Heart right ventricle (tissue), 16 donors: ENCODE data around the gene CPLANE1. TPM values are rescaled to one million over a fixed set of nuclear protein-coding genes. Genes with fewer than 3 reads are reported as not detected.

Experiments
- ATAC-seq, 8 donors: fragments of 200-7000 bp; cut with Tn5 transposase; one replicate each; pipeline ENCODE4 v1.9.1; 2020; ENCODE audit warnings: mild to moderate bottlenecking in 8 of 8, moderate library complexity in 8 of 8, moderate number of reproducible peaks in 1 of 8
- DNase-seq, 2 donors: peaks; one replicate each; pipeline ENCODE4 v3.0.0-alpha.2; 2020
- H3K27ac ChIP-seq, 10 donors: fragments of 200-600 bp; sonication (generic) in 2 of 10; one replicate each; pipeline versions ENCODE4 v1.5.0 to v1.8.0; 2020 to 2022; ENCODE audit warnings: mild to moderate bottlenecking in 3 of 10
- H3K27me3 ChIP-seq, 7 donors: fragments of 200-600 bp; one replicate each; pipeline ENCODE4 v1.8.0; 2021 to 2022; ENCODE audit warnings: mild to moderate bottlenecking in 2 of 7
- H3K36me3 ChIP-seq, 9 donors: fragments of 200-600 bp; sonication (generic) in 1 of 9; one replicate each; pipeline versions ENCODE4 v1.5.0 to v1.8.0; 2020 to 2022; ENCODE audit warnings: mild to moderate bottlenecking in 2 of 9
- H3K4me1 ChIP-seq, 9 donors: fragments of 200-600 bp; sonication (generic) in 1 of 9; one replicate each; pipeline versions ENCODE4 v1.5.0 to v1.8.0; 2020 to 2022; ENCODE audit warnings: mild to moderate bottlenecking in 4 of 9
- H3K4me3 ChIP-seq, 10 donors: fragments of 200-600 bp; sonication (generic) in 2 of 10; one replicate each; pipeline versions ENCODE4 v1.5.0 to v1.8.0; 2020 to 2022; ENCODE audit warnings: mild to moderate bottlenecking in 7 of 10, moderate library complexity in 2 of 10
- H3K9me3 ChIP-seq, 11 donors: fragments of 200-600 bp in 10 of 11; sonication (generic) in 2 of 11; one replicate each; pipeline versions ENCODE4 v1.5.0 to v1.8.0; 2013 to 2022; ENCODE audit warnings: mild to moderate bottlenecking in 2 of 11, control low read depth in 1 of 11, moderate library complexity in 1 of 11
- WGBS, 2 donors: extraction: QIAGEN DNeasy Blood & Tissue Kit; methylation state at CpG; one replicate each; pipeline ENCODE4 v1.1.7; 2013; ENCODE audit warnings: inconsistent platforms in 1 of 2; 5-methylcytosine and 5-hydroxymethylcytosine counted together
- intact Hi-C, 10 donors: fragments of 100-400 bp; cut with DNase I; formaldehyde crosslinking; loops; one replicate each; pipeline versions ENCODE4 v1.11.1 to v1.14.2; 2022
- polyA plus RNA-seq, 2 donors: library from polyadenylated mRNA; stranded (reverse); fragments of 200-250 nt; gene quantifications; one replicate each; pipeline ENCODE4 v1.2.3, GENCODE V29; 2013
- total RNA-seq, 10 donors: library from RNA; stranded (reverse); fragmentation: NEBNext Ultra II Directional in 3 of 10; extraction: Animal tissue kit (Norgen Biotek cat#: 25700) in 3 of 10; gene quantifications; one replicate each; pipeline versions ENCODE4 v1.2.1 to v1.2.4, GENCODE V29; 2021 to 2023
- TF ChIP-seq, protein P1 (sequence below), 9 donors: fragments of 200-600 bp; sonication (generic) in 2 of 9; IDR thresholded peaks; one replicate each; pipeline versions ENCODE4 v1.5.0 to v1.8.0; 2021 to 2022; ENCODE audit warnings: antibody characterized with exemption in 9 of 9, mild to moderate bottlenecking in 5 of 9, moderate library complexity in 1 of 9
- donor health status: Arrhythmogenic right ventricular cardiomyopathy.
- donor health status: ischemic (EF 13 %, LVEDD 7.1; RV severe dilation, severe dysfunction).
- donor health status: healthy with polysubstance abuse.
- donor health status: DM: no; HTN: yes; CAD: no.
- donor health status: DM: no; HTN: no; CAD: no.
- donor health status: ischemic (EF 25% LVEDD 6.9; RV normal size, moderate dysfunction).
- donor health status: ischemic (EF 25% LVEDD 5.7; RV mildly dilated, moderate dysfunction).
- donor health status: healthy.
- donor health status: DM: yes; HTN: yes; CAD: no.
- donor health status: Ischemic cardiomyopathy.
- donor health status: ischemic (EF 35%, LVEDD 5.7; RV mildly dilated, moderate dysfunction).
- donor health status: nonischemic (EF 11% LVEDD 7.7; RV severe dilation, severe dysfunction).
- donor health status: DM: yes; HTN: yes; CAD: no.
- donor health status: PGD.
- donor health status: ischemic (EF 29% LVEDD 5.4; RV normal size, mild dysfunction).
- donor health status: nonischemic (EF 23%, LVEDD 6.1; RV moderate dilation, normal function).

CPLANE1 gene
- total and polyA plus RNA-seq, 12 donors = 1.4 to 13.5 (median 9.5) TPM

DNA sequence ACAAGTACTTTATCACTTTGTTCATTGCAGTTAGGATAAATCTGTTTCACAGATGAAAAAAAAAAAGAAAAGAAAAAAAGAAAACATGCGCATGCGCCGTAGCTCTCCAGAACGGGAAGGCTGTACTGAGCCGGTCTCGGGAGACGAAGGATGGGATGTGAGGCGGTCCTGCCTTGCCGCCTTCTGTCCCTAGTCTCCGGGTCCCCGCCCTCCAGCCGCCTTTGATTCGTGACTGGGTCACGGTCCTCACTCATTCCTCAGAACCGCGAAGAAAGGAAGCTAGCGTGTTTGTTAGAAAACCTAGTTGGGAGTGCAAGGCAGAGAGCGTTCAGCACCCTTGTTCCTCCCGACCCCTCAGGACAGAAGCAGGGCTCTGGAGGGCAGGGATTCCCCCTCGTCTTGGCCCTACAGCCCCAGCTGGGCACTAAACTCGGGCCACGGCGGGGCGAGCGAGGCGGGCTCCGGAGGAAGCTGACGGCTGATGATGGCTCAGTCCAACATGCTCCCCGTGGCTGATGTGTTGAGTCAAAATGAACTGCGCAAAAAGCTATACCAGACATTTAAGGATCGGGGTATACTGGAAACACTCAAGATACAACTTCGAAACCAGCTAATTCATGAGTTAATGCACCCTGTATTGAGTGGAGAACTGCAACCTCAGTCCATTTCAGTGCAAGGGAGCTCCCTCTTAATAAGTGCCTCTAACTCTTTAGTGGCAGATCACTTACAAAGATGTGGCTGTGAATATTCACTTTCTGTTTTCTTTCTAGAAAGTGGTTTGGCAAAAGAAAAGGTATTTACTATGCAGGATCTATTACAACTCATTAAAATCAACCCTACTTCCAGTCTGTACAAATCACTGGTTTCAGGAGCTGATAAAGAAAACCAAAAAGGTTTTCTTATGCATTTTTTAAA lies 40.0 kb downstream of the CPLANE1 start:
- intact Hi-C loops = no loop called here
- peak in 7 of 8 donors; percentile 48 to 87 (median 57) for ATAC-seq

DNA sequence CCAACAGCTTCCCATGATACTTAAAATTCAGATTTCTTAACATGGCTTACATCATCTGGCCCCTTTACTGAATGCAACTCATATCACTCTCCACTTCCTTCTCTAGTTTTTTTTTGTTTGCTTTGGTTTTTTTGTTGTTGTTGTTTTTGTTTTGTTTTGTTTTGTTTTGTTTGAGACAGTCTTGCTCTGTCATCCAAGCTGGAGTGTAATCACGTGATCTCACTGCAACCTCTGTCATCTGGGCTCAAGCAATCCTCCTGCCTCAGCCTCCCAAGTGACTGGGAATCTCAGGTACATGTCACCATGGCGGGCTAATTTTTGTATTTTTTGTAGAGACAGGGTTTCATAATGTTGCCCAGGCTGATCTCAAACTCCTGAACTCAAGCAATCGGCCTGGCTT lies 41.4 kb downstream of the CPLANE1 start:
- DNase-seq (no peak), ATAC-seq (no peak)
- no peaks in the 10 kb centered on the region for H3K27me3 ChIP-seq
- H3K9me3 ChIP-seq = no peaks in the 10 kb centered on the region
- intact Hi-C loops = no loop called here
- H3K4me3 ChIP-seq = no peak overlapping the region
- H3K4me1 ChIP-seq = no peaks in the 10 kb centered on the region
- TF ChIP-seq, protein P1, sequence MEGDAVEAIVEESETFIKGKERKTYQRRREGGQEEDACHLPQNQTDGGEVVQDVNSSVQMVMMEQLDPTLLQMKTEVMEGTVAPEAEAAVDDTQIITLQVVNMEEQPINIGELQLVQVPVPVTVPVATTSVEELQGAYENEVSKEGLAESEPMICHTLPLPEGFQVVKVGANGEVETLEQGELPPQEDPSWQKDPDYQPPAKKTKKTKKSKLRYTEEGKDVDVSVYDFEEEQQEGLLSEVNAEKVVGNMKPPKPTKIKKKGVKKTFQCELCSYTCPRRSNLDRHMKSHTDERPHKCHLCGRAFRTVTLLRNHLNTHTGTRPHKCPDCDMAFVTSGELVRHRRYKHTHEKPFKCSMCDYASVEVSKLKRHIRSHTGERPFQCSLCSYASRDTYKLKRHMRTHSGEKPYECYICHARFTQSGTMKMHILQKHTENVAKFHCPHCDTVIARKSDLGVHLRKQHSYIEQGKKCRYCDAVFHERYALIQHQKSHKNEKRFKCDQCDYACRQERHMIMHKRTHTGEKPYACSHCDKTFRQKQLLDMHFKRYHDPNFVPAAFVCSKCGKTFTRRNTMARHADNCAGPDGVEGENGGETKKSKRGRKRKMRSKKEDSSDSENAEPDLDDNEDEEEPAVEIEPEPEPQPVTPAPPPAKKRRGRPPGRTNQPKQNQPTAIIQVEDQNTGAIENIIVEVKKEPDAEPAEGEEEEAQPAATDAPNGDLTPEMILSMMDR (IDR thresholded peaks at IDR 0.05) = no peak
- WGBS, 2 donors = 93 to 97% methylated on average over 3 of the region's 3 CpGs
- H3K27ac ChIP-seq = no peak overlapping the region
- peaks cover 0 to 96% (median 35%) of the 10 kb centered on the region in 9 donors for H3K36me3 ChIP-seq

More for the DNA sequence above, 40.0 kb downstream of the CPLANE1 start:
- Histone ChIP-seq H3K27me3 (no peaks in the 10 kb centered on the region), H3K4me3 (peak overlapping the region in 7 of 10 donors; percentile 20 to 42 (median 34)), H3K9me3 (no peaks in the 10 kb centered on the region), H3K27ac (peak overlapping the region in 4 of 10 donors; percentile 7 to 37 (median 27)), H3K4me1 (peaks cover 0 to 2% (median 0%) of the 10 kb centered on the region in 9 donors), H3K36me3 (peaks cover 0 to 96% (median 37%) of the 10 kb centered on the region in 9 donors)
- TF ChIP-seq, protein P1 (IDR thresholded peaks at IDR 0.05) = no peak
- 76 to 84% methylated on average over 32 of the region's 32 CpGs for WGBS, 2 donors
- peak; percentile 31 to 51 for DNase-seq

DNA sequence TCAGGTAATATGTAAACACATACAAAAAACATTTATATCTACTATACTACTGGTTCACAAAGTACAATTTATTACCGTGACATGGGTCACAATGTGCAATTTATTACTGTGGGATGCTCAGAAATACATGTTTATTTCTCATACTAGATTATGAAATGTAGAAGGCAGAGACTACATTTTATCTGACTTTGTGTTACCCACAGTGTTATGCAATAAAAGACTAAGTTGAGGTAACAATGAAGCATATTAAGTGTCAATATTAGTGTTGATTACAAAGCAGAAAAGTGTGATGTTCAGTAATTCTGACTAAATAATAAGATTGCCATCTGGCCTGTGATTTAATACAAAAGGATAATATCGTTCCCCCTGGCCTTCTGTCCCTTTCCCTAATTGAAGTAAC lies 42.4 kb downstream of the CPLANE1 start:
- Histone ChIP-seq H3K4me3 (no peak overlapping the region), H3K9me3 (no peaks in the 10 kb centered on the region), H3K4me1 (no peaks in the 10 kb centered on the region), H3K27me3 (no peaks in the 10 kb centered on the region), H3K36me3 (peaks cover 0 to 96% (median 24%) of the 10 kb centered on the region in 9 donors), H3K27ac (no peak overlapping the region)
- TF ChIP-seq, protein P1 (IDR thresholded peaks at IDR 0.05) = no peak
- 93% methylated on average over 2 of the region's 2 CpGs for WGBS, 2 donors
- ATAC-seq (no peak), DNase-seq (no peak)
- intact Hi-C loops = no loop called here

DNA sequence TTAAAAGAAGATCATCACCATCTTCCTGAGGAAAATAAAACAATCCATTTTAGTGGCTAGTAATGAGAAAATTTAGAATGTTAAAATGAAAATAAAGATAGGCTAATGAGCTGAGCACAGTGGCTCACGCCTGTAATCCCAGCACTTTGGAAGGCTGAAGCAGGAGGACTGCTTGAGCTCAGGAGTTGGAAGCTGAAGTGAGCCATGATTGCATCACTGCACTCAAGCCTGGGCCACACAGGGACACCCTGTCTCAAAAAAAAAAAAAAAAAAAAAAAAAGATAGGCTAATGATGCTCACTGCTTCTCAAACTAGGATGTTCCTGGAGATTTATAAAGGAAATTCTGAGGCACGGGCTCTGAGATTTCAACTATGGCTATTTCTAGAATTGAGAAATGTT lies 50.3 kb downstream of the CPLANE1 start:
- H3K27ac ChIP-seq = no peak overlapping the region
- DNase-seq (no peak), ATAC-seq (peak in 1 of 8 donors; percentile 33)
- 83 to 91% methylated on average over 2 of the region's 2 CpGs for WGBS, 2 donors
- no peaks in the 10 kb centered on the region for H3K27me3 ChIP-seq
- TF ChIP-seq, protein P1 (IDR thresholded peaks at IDR 0.05) = no peak
- H3K36me3 ChIP-seq = peaks cover 0 to 96% (median 0%) of the 10 kb centered on the region in 9 donors
- H3K9me3 ChIP-seq = no peaks in the 10 kb centered on the region
- intact Hi-C loops = no loop called here
- peaks cover 0 to 14% (median 0%) of the 10 kb centered on the region in 9 donors for H3K4me1 ChIP-seq
- no peak overlapping the region for H3K4me3 ChIP-seq
